ENCODE results near the gene LMNTD2.

The LMNTD2 gene

GRCh38 chr11:553083-553987 is 7.2 kb downstream of the LMNTD2 start:
- no peak for DNase-seq

- no peak for DNase-seq
Observed at GRCh38 chr11:551596-551995, 8.9 kb downstream of the LMNTD2 start.

- no peak for DNase-seq
Observed at GRCh38 chr11:551131-551530, 9.4 kb downstream of the LMNTD2 start.

GRCh38 chr11:550746-551085 is 9.8 kb downstream of the LMNTD2 start:
- no peak for DNase-seq

GRCh38 chr11:550021-550745 is 10.4 kb downstream of the LMNTD2 start:
- no peak for DNase-seq

GRCh38 chr11:548700-549603 is 11.6 kb downstream of the LMNTD2 start:
- no peak for DNase-seq

- DNase-seq: no peak
Observed at GRCh38 chr11:545171-545570, 15.4 kb downstream of the LMNTD2 start.

- no peak for DNase-seq
Observed at GRCh38 chr11:544817-545166, 15.7 kb downstream of the LMNTD2 start.

- no peak for DNase-seq
Observed at GRCh38 chr11:541433-541885, 19.1 kb downstream of the LMNTD2 start.

GRCh38 chr11:540583-541432 is 19.7 kb downstream of the LMNTD2 start:
- DNase-seq: no peak

- DNase-seq: no peak
Observed at GRCh38 chr11:539971-540481, 20.5 kb downstream of the LMNTD2 start.

- DNase-seq: no peak
Observed at GRCh38 chr11:538431-539051, 22.0 kb downstream of the LMNTD2 start.

- no peak for DNase-seq
Observed at GRCh38 chr11:537622-538430, 22.7 kb downstream of the LMNTD2 start.

GRCh38 chr11:536841-537621 is 23.5 kb downstream of the LMNTD2 start, which contains the start of gene LRRC56:
TSS of gene LRRC56 (plus strand) at chr11:537527. CDS start at chr11:540685, 3,158 bp downstream.
- DNase-seq: peak; percentile 69

GRCh38 chr11:535519-536454 is 24.8 kb downstream of the LMNTD2 start, which contains the start of gene HRAS:
TSS of gene HRAS (minus strand) at chr11:535576.
- DNase-seq: peak; percentile 92

GRCh38 chr11:535210-535518 is 25.4 kb downstream of the LMNTD2 start:
- DNase-seq: no peak

- DNase-seq: peak; percentile 30
Observed at GRCh38 chr11:534396-535209, 25.9 kb downstream of the LMNTD2 start.
